Activated T-helper 1 cell treated with anti-CD3 and anti-CD28 coated beads, Interleukin-2, amount 50 U/mL, for 16 hours (primary cell): ENCODE measurements around the gene UBE2O.
A peak's percentile ranks its signal among the peaks of the same experiment; 100 is the strongest.

Source experiments
- DNase-seq, 2 donors: peaks; one replicate each; pipeline ENCODE4 v3.0.0-alpha.2; 2020; ENCODE audit warnings: low read depth in 1 of 2, low spot score in 1 of 2

The UBE2O gene

GRCh38 chr17:76417499-76418143 lies 35.3 kb downstream of the UBE2O start:
- no peak for DNase-seq

GRCh38 chr17:76416899-76417298 lies 36.1 kb downstream of the UBE2O start:
- no peak for DNase-seq

- no peak for DNase-seq
Measured at GRCh38 chr17:76416457-76416856, 36.5 kb downstream of the UBE2O start.

GRCh38 chr17:76415786-76416185 lies 37.2 kb downstream of the UBE2O start:
- no peak for DNase-seq

GRCh38 chr17:76414334-76415295 lies 38.3 kb downstream of the UBE2O start:
- no peak for DNase-seq

- DNase-seq: no peak
Measured at GRCh38 chr17:76411247-76411646, 41.7 kb downstream of the UBE2O start.

GRCh38 chr17:76410328-76410965 lies 42.5 kb downstream of the UBE2O start:
- no peak for DNase-seq

- peak; percentile 49 to 57 for DNase-seq
Measured at GRCh38 chr17:76408037-76408849, 44.7 kb downstream of the UBE2O start.

- DNase-seq: no peak
Measured at GRCh38 chr17:76407509-76407908, 45.4 kb downstream of the UBE2O start.

GRCh38 chr17:76405967-76406647 lies 46.8 kb downstream of the UBE2O start:
- DNase-seq: no peak

- no peak for DNase-seq
Measured at GRCh38 chr17:76405607-76405966, 47.4 kb downstream of the UBE2O start.

- DNase-seq: no peak
Measured at GRCh38 chr17:76404976-76405563, 47.9 kb downstream of the UBE2O start.

- DNase-seq: no peak
Measured at GRCh38 chr17:76404256-76404655, 48.7 kb downstream of the UBE2O start.

- no peak for DNase-seq
Measured at GRCh38 chr17:76402711-76403110, 50.2 kb downstream of the UBE2O start.

- DNase-seq: no peak
Measured at GRCh38 chr17:76399175-76400172, 53.5 kb downstream of the UBE2O start.

- DNase-seq: no peak
Measured at GRCh38 chr17:76398523-76399174, 54.3 kb downstream of the UBE2O start.

- peak; percentile 71 to 85 for DNase-seq
Measured at GRCh38 chr17:76397687-76398522, 55.0 kb downstream of the UBE2O start.

GRCh38 chr17:76397184-76397583 lies 55.8 kb downstream of the UBE2O start:
- no peak for DNase-seq
